Stimulated activated CD8-positive, alpha-beta memory T cell treated with anti-CD3 and anti-CD28 coated beads, Interleukin-12 subunit alpha, Interleukin-12 subunit beta, amount 100 ng/mL, for 24 hours (primary cell): ENCODE results near the gene SAG.

Experiments used
- DNase-seq: peaks from one replicate; pipeline ENCODE4 v3.0.0-alpha.2; 2020; ENCODE audit errors: extremely low read depth

SAG gene

GRCh38 chr2:233288663-233289062 is 19.0 kb upstream of the SAG start:
- DNase-seq = no peak

GRCh38 chr2:233289648-233290047 is 18.0 kb upstream of the SAG start:
- no peak for DNase-seq

- no peak for DNase-seq
Measured at GRCh38 chr2:233290051-233290845, 17.4 kb upstream of the SAG start.

- DNase-seq = no peak
Measured at GRCh38 chr2:233295891-233296290, 11.7 kb upstream of the SAG start.

GRCh38 chr2:233297076-233297475 is 10.5 kb upstream of the SAG start:
- no peak for DNase-seq

- DNase-seq = no peak
Measured at GRCh38 chr2:233300401-233300800, 7.2 kb upstream of the SAG start.

- no peak for DNase-seq
Measured at GRCh38 chr2:233301248-233301647, 6.4 kb upstream of the SAG start.

- DNase-seq = no peak
Measured at GRCh38 chr2:233301811-233302210, 5.8 kb upstream of the SAG start.

- DNase-seq = no peak
Measured at GRCh38 chr2:233303252-233303651, 4.4 kb upstream of the SAG start.

GRCh38 chr2:233311241-233311926 is 3.8 kb downstream of the SAG start:
- DNase-seq = no peak

GRCh38 chr2:233312874-233313273 is 5.3 kb downstream of the SAG start:
- DNase-seq = no peak

GRCh38 chr2:233314180-233314925 is 6.7 kb downstream of the SAG start:
- DNase-seq = no peak

- DNase-seq = no peak
Measured at GRCh38 chr2:233317196-233317943, 9.8 kb downstream of the SAG start.

- DNase-seq = no peak
Measured at GRCh38 chr2:233319256-233319655, 11.6 kb downstream of the SAG start.

GRCh38 chr2:233320470-233320869 is 12.9 kb downstream of the SAG start:
- no peak for DNase-seq

- no peak for DNase-seq
Measured at GRCh38 chr2:233321166-233321565, 13.6 kb downstream of the SAG start.

- DNase-seq = no peak
Measured at GRCh38 chr2:233323851-233324250, 16.2 kb downstream of the SAG start.

- no peak for DNase-seq
Measured at GRCh38 chr2:233325256-233325655, 17.6 kb downstream of the SAG start.

GRCh38 chr2:233325814-233326213 is 18.2 kb downstream of the SAG start:
- DNase-seq = no peak

GRCh38 chr2:233326500-233326899 is 18.9 kb downstream of the SAG start:
- no peak for DNase-seq

- no peak for DNase-seq
Measured at GRCh38 chr2:233328922-233329321, 21.3 kb downstream of the SAG start.
